ENCODE measurements around the gene NKX1-2. TPM values are rescaled to one million over a fixed set of nuclear protein-coding genes. Genes with fewer than 3 reads are reported as not detected.

The NKX1-2 gene
- total RNA-seq, 4 donors from 2014 or later: 0.59 to 2.3 (median 1.2) TPM

GRCh38 chr10:124416733-124417132, 33.1 kb downstream of the NKX1-2 start:
- Histone ChIP-seq H3K27ac (peak overlapping the region in 3 of 4 donors; percentile 41 to 99 (median 92)), H3K27me3 (peaks cover 0 to 3% (median 0%) of the 10 kb centered on the region in 4 donors), H3K9me3 (no peaks in the 10 kb centered on the region), H3K4me1 (peaks cover 14 to 67% (median 41%) of the 10 kb centered on the region in 3 donors), H3K4me3 (peak overlapping the region in 3 of 4 donors; percentile 69 to 99 (median 92)), H3K36me3 (peaks cover 0 to 10% (median 0%) of the 10 kb centered on the region in 3 donors)
- WGBS, 2 donors: 44 to 51% methylated on average over 6 of the region's 6 CpGs
- DNase-seq: no peak
- TF ChIP-seq POLR2A (IDR thresholded peaks at IDR 0.05) (no peak), CTCF (IDR thresholded peaks at IDR 0.05) (no peak)
- intact Hi-C loops (cut with DNase I): no loop called here

GRCh38 chr10:124415210-124415609, 34.6 kb downstream of the NKX1-2 start:
- peak overlapping the region in 1 of 4 donors; percentile 9 for H3K4me3 ChIP-seq
- no peaks in the 10 kb centered on the region for H3K9me3 ChIP-seq
- peaks cover 0 to 25% (median 0%) of the 10 kb centered on the region in 3 donors for H3K36me3 ChIP-seq
- peak overlapping the region in 2 of 4 donors; percentile 92 to 99 for H3K27ac ChIP-seq
- no peak for DNase-seq
- H3K4me1 ChIP-seq: peaks cover 14 to 67% (median 41%) of the 10 kb centered on the region in 3 donors
- WGBS, 2 donors: 44 to 52% methylated on average over 2 of the region's 2 CpGs
- intact Hi-C loops (cut with DNase I): no loop called here
- H3K27me3 ChIP-seq: no peaks in the 10 kb centered on the region
- TF ChIP-seq CTCF (IDR thresholded peaks at IDR 0.05): no peak
- no peak for TF ChIP-seq POLR2A (IDR thresholded peaks at IDR 0.05)

GRCh38 chr10:124414076-124414475, 35.8 kb downstream of the NKX1-2 start:
- no peak for TF ChIP-seq CTCF (IDR thresholded peaks at IDR 0.05)
- TF ChIP-seq POLR2A (IDR thresholded peaks at IDR 0.05): no peak
- no peak for DNase-seq
- intact Hi-C loops (cut with DNase I): no loop called here
- Histone ChIP-seq H3K9me3 (no peaks in the 10 kb centered on the region), H3K4me1 (peaks cover 14 to 63% (median 38%) of the 10 kb centered on the region in 3 donors), H3K27ac (peak overlapping the region; percentile 42 to 99 (median 70)), H3K4me3 (peak overlapping the region in 3 of 4 donors; percentile 4 to 24 (median 14)), H3K27me3 (no peaks in the 10 kb centered on the region), H3K36me3 (peaks cover 0 to 34% (median 2%) of the 10 kb centered on the region in 3 donors)
- 19 to 27% methylated on average over 4 of the region's 4 CpGs for WGBS, 2 donors

- TF ChIP-seq POLR2A (IDR thresholded peaks at IDR 0.05) (no peak), CTCF (IDR thresholded peaks at IDR 0.05) (no peak)
- no peaks in the 10 kb centered on the region for H3K9me3 ChIP-seq
- H3K27ac ChIP-seq: no peak overlapping the region
- peaks cover 14 to 27% (median 15%) of the 10 kb centered on the region in 3 donors for H3K4me1 ChIP-seq
- H3K27me3 ChIP-seq: no peaks in the 10 kb centered on the region
- peaks cover 6 to 78% (median 18%) of the 10 kb centered on the region in 3 donors for H3K36me3 ChIP-seq
- no peak for DNase-seq
- intact Hi-C loops (cut with DNase I): no loop called here
- H3K4me3 ChIP-seq: no peak overlapping the region
Measured at GRCh38 chr10:124409696-124410095, 40.1 kb downstream of the NKX1-2 start.

- intact Hi-C loops (cut with DNase I): no loop called here
- Histone ChIP-seq H3K4me1 (peaks cover 1 to 13% (median 2%) of the 10 kb centered on the region in 3 donors), H3K9me3 (no peaks in the 10 kb centered on the region), H3K4me3 (no peak overlapping the region), H3K27ac (no peak overlapping the region), H3K36me3 (peaks cover 10 to 91% (median 21%) of the 10 kb centered on the region in 3 donors), H3K27me3 (no peaks in the 10 kb centered on the region)
- no peak for DNase-seq
- whole genome bisulfite sequencing, 2 donors: 94 to 100% methylated on average over 2 of the region's 2 CpGs
- TF ChIP-seq POLR2A (IDR thresholded peaks at IDR 0.05) (no peak), CTCF (IDR thresholded peaks at IDR 0.05) (no peak)
Measured at GRCh38 chr10:124408357-124408756, 41.5 kb downstream of the NKX1-2 start.
